ENCODE results near the gene TARM1.

DNA sequence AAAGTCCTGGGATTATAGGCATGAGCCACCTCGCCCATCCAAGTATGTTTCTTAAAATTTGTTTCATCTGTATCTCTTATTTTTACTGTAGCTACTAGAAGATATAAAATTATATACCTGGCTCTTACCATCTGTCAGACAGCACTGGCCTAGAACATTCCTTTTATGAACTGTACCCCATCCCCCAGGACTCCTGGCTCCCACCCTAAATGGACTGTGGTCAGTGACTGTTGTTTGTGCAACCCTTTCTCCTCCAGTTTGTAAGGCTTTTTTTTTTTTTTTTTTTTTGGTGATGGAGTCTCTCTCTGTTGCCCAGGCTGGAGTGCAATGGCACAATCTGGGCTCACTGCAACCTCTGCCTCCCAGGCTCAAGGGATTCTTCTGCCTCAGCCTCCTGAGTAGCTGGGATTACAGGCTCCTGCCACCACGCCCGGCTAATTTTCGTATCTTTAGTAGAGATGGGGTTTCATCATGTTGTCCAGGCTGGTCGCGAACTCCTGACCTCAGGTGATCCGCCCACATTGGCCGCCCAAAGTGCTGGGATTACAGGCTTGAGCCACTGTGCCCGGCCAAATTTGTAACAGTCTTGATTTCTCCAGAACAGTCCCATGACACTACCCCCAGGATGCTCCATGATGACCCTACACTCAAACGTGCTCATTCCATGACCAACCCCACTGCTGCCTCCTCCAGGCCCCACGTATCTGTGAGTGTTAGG is 24.0 kb upstream of the TARM1 start:
- no peak for TF ChIP-seq EZH2 (IDR thresholded peaks at IDR 0.05; ENCODE audit: insufficient read depth, poor library complexity, severe bottlenecking)
- TF ChIP-seq EZH2phosphoT487 (IDR thresholded peaks at IDR 0.05; ENCODE audit: insufficient read depth, low read depth): no peak

Data from GM23248 (cell line).